ENCODE results near the gene SHC2.

SHC2 gene

GRCh38 chr19:447064-447426 lies 13.8 kb downstream of the SHC2 start:
- H3K4me1 Mint-ChIP-seq = peaks cover 13% of the 10 kb centered on the region
- H3K36me3 Mint-ChIP-seq (ENCODE audit: low read depth) = peaks cover 20% of the 10 kb centered on the region

GRCh38 chr19:444677-445210 lies 16.1 kb downstream of the SHC2 start:
- Mint-ChIP-seq H3K9me3 (no peaks in the 10 kb centered on the region), H3K4me3 (no peak overlapping the region), H3K27ac (no peak overlapping the region), H3K27me3 (ENCODE audit: low read depth) (no peaks in the 10 kb centered on the region), H3K36me3 (ENCODE audit: low read depth) (peaks cover 17% of the 10 kb centered on the region), H3K4me1 (peaks cover 24% of the 10 kb centered on the region)
- no peak for TF ChIP-seq CTCF (IDR thresholded peaks at IDR 0.05; ENCODE audit: unreplicated experiment in 3 of 3)

More at GRCh38 chr19:447064-447426, 13.8 kb downstream of the SHC2 start:
- peak overlapping the region in 2 of 3 experiments; percentile 25 to 78 for H3K27ac Mint-ChIP-seq
- no peak overlapping the region for H3K4me3 Mint-ChIP-seq
- no peak for TF ChIP-seq CTCF (IDR thresholded peaks at IDR 0.05; ENCODE audit: unreplicated experiment in 3 of 3)
- no peaks in the 10 kb centered on the region for H3K27me3 Mint-ChIP-seq (ENCODE audit: low read depth)
- no peaks in the 10 kb centered on the region for H3K9me3 Mint-ChIP-seq

GRCh38 chr19:443005-443404 lies 17.8 kb downstream of the SHC2 start:
- Mint-ChIP-seq H3K27ac (no peak overlapping the region), H3K9me3 (no peaks in the 10 kb centered on the region), H3K27me3 (ENCODE audit: low read depth) (no peaks in the 10 kb centered on the region), H3K4me3 (no peak overlapping the region), H3K36me3 (ENCODE audit: low read depth) (peaks cover 12% of the 10 kb centered on the region), H3K4me1 (peaks cover 16% of the 10 kb centered on the region)
- no peak for TF ChIP-seq CTCF (IDR thresholded peaks at IDR 0.05; ENCODE audit: unreplicated experiment in 3 of 3)

- TF ChIP-seq CTCF (IDR thresholded peaks at IDR 0.05; ENCODE audit: unreplicated experiment in 3 of 3) = no peak
- no peak overlapping the region for H3K27ac Mint-ChIP-seq
- peaks cover 3% of the 10 kb centered on the region for H3K27me3 Mint-ChIP-seq (ENCODE audit: low read depth)
- no peaks in the 10 kb centered on the region for H3K9me3 Mint-ChIP-seq
- H3K36me3 Mint-ChIP-seq (ENCODE audit: low read depth) = peaks cover 18% of the 10 kb centered on the region
- no peak overlapping the region for H3K4me3 Mint-ChIP-seq
- H3K4me1 Mint-ChIP-seq = peaks cover 11% of the 10 kb centered on the region
Observed at GRCh38 chr19:442085-442484, 18.7 kb downstream of the SHC2 start.

GRCh38 chr19:441213-441836 lies 19.5 kb downstream of the SHC2 start:
- Mint-ChIP-seq H3K36me3 (ENCODE audit: low read depth) (peaks cover 19% of the 10 kb centered on the region), H3K4me1 (peaks cover 11% of the 10 kb centered on the region), H3K27me3 (ENCODE audit: low read depth) (peaks cover 4% of the 10 kb centered on the region), H3K9me3 (no peaks in the 10 kb centered on the region), H3K27ac (no peak overlapping the region), H3K4me3 (no peak overlapping the region)
- TF ChIP-seq CTCF (IDR thresholded peaks at IDR 0.05; ENCODE audit: unreplicated experiment in 3 of 3) = no peak

Data from nephron (organoid).